ENCODE measurements around the gene PJVK.

The PJVK gene

DNA sequence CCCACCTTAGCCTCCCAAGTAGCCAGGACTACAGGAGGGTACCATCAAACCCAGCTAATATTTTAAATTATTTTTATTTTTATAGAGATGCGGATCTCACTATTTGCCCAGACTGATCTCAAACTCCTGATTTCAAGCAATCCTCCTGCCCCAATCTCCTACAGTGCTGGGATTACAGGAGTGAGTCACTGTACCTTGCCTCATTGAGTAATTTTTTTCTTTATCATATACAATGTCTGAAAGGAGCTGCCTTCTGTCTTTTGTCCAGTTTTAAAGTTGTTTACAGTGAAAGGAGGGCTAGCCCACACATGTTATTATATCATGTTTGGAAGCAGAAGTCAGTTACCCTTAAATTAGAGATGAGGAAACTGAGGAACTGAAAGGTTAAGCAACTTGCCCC, 32.8 kb upstream of the PJVK start:
- Histone ChIP-seq H3K27ac (replicated peaks) (no peak overlapping the region), H3K4me3 (replicated peaks; ENCODE audit: insufficient read depth, low read length) (no peak overlapping the region), H3K27me3 (ENCODE audit: insufficient read depth, poor library complexity, severe bottlenecking) (no peaks in the 10 kb centered on the region)
- TF ChIP-seq POLR2AphosphoS5 (IDR thresholded peaks at IDR 0.05; ENCODE audit: low read depth) (no peak), SPI1 (IDR thresholded peaks at IDR 0.05; ENCODE audit: borderline replicate concordance, low read depth) (no peak), GABPA (IDR thresholded peaks at IDR 0.05; ENCODE audit: low read depth) (no peak)
- TF ChIP-seq, protein P1, sequence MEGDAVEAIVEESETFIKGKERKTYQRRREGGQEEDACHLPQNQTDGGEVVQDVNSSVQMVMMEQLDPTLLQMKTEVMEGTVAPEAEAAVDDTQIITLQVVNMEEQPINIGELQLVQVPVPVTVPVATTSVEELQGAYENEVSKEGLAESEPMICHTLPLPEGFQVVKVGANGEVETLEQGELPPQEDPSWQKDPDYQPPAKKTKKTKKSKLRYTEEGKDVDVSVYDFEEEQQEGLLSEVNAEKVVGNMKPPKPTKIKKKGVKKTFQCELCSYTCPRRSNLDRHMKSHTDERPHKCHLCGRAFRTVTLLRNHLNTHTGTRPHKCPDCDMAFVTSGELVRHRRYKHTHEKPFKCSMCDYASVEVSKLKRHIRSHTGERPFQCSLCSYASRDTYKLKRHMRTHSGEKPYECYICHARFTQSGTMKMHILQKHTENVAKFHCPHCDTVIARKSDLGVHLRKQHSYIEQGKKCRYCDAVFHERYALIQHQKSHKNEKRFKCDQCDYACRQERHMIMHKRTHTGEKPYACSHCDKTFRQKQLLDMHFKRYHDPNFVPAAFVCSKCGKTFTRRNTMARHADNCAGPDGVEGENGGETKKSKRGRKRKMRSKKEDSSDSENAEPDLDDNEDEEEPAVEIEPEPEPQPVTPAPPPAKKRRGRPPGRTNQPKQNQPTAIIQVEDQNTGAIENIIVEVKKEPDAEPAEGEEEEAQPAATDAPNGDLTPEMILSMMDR (IDR thresholded peaks at IDR 0.05; ENCODE audit: insufficient read depth, low read length) = no peak
- TF ChIP-seq, protein P2, sequence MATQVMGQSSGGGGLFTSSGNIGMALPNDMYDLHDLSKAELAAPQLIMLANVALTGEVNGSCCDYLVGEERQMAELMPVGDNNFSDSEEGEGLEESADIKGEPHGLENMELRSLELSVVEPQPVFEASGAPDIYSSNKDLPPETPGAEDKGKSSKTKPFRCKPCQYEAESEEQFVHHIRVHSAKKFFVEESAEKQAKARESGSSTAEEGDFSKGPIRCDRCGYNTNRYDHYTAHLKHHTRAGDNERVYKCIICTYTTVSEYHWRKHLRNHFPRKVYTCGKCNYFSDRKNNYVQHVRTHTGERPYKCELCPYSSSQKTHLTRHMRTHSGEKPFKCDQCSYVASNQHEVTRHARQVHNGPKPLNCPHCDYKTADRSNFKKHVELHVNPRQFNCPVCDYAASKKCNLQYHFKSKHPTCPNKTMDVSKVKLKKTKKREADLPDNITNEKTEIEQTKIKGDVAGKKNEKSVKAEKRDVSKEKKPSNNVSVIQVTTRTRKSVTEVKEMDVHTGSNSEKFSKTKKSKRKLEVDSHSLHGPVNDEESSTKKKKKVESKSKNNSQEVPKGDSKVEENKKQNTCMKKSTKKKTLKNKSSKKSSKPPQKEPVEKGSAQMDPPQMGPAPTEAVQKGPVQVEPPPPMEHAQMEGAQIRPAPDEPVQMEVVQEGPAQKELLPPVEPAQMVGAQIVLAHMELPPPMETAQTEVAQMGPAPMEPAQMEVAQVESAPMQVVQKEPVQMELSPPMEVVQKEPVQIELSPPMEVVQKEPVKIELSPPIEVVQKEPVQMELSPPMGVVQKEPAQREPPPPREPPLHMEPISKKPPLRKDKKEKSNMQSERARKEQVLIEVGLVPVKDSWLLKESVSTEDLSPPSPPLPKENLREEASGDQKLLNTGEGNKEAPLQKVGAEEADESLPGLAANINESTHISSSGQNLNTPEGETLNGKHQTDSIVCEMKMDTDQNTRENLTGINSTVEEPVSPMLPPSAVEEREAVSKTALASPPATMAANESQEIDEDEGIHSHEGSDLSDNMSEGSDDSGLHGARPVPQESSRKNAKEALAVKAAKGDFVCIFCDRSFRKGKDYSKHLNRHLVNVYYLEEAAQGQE (IDR thresholded peaks at IDR 0.05; ENCODE audit: insufficient replicate concordance, low read depth) = no peak
- no peak for DNase-seq (ENCODE audit: low read depth in 1 of 2, low spot score in 1 of 2)

DNA sequence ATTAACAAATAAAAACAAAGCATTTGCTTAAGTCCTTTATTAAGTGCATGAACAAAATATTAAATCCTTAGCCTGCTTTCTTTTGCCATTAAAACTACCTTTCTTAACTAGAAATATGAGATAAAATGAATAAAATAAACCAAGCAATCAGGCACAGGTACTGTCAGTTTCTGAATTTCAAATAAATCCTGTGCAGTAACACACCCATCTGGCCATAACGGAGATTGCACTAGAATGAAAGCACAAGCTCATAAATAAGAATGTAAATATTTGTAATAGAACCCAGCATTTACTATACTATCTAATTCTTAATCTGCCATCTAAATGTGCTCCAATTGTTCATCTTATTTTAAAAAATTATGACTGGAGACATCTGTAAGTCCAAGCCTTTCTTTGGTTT, 32.1 kb upstream of the PJVK start:
- Histone ChIP-seq H3K4me3 (replicated peaks; ENCODE audit: insufficient read depth, low read length) (no peak overlapping the region), H3K27me3 (ENCODE audit: insufficient read depth, poor library complexity, severe bottlenecking) (no peaks in the 10 kb centered on the region), H3K27ac (replicated peaks) (no peak overlapping the region)
- TF ChIP-seq, protein P1 (IDR thresholded peaks at IDR 0.05; ENCODE audit: insufficient read depth, low read length) = no peak
- TF ChIP-seq GABPA (IDR thresholded peaks at IDR 0.05; ENCODE audit: low read depth) = no peak
- TF ChIP-seq, protein P2 (IDR thresholded peaks at IDR 0.05; ENCODE audit: insufficient replicate concordance, low read depth) = no peak
- TF ChIP-seq SPI1 (IDR thresholded peaks at IDR 0.05; ENCODE audit: borderline replicate concordance, low read depth) = no peak
- TF ChIP-seq POLR2AphosphoS5 (IDR thresholded peaks at IDR 0.05; ENCODE audit: low read depth) = no peak
- no peak for DNase-seq (ENCODE audit: low read depth in 1 of 2, low spot score in 1 of 2)

DNA sequence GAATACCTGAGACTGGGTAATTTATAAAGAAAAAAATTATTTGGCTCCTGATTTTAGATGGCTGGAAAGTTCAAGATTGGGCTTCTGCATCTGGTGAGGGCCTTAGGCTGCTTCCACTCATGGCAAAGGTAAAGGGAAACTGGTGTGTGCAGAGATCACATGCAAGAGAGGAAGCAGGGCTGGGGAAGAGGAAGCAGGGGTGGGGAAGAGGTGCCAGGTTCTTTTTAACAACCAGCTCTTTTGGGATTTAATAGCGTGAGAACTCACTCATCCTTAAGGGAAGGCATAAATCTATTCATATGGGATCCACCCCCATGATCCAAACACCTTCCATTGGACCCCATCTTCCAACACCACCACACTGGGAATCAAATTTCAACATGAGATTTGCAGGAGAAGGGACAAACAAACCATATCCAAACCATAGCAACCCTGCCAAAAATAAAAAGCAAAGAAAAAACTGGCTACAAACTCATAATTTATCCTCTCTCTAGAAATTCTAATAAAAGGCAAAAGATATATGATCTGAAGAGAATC, 30.6 kb upstream of the PJVK start:
- H3K27me3 ChIP-seq (ENCODE audit: insufficient read depth, poor library complexity, severe bottlenecking) = no peaks in the 10 kb centered on the region
- H3K27ac ChIP-seq (replicated peaks) = no peak overlapping the region
- no peak overlapping the region for H3K4me3 ChIP-seq (replicated peaks; ENCODE audit: insufficient read depth, low read length)
- peak; percentile 36 to 63 for DNase-seq (ENCODE audit: low read depth in 1 of 2, low spot score in 1 of 2)
- TF ChIP-seq SPI1 (IDR thresholded peaks at IDR 0.05; ENCODE audit: borderline replicate concordance, low read depth) = peak; percentile 73; the same call in 1 of the 2 replicates
- TF ChIP-seq GABPA (IDR thresholded peaks at IDR 0.05; ENCODE audit: low read depth) = no peak
- TF ChIP-seq, protein P1 (IDR thresholded peaks at IDR 0.05; ENCODE audit: insufficient read depth, low read length) = no peak
- no peak for TF ChIP-seq POLR2AphosphoS5 (IDR thresholded peaks at IDR 0.05; ENCODE audit: low read depth)
- TF ChIP-seq, protein P2 (IDR thresholded peaks at IDR 0.05; ENCODE audit: insufficient replicate concordance, low read depth) = no peak

All from HL-60 (cell line).